GM19099 (cell line): ENCODE results near the gene LHFPL4.

ENCODE experiments used
- POLR2A ChIP-seq: IDR thresholded peaks from 3 replicates; pipeline ENCODE4 v1.6.1; 2011; ENCODE audit warnings: low read depth; ENCODE audit not compliant: insufficient read length; ENCODE audit errors: extremely low read depth

Gene LHFPL4

DNA sequence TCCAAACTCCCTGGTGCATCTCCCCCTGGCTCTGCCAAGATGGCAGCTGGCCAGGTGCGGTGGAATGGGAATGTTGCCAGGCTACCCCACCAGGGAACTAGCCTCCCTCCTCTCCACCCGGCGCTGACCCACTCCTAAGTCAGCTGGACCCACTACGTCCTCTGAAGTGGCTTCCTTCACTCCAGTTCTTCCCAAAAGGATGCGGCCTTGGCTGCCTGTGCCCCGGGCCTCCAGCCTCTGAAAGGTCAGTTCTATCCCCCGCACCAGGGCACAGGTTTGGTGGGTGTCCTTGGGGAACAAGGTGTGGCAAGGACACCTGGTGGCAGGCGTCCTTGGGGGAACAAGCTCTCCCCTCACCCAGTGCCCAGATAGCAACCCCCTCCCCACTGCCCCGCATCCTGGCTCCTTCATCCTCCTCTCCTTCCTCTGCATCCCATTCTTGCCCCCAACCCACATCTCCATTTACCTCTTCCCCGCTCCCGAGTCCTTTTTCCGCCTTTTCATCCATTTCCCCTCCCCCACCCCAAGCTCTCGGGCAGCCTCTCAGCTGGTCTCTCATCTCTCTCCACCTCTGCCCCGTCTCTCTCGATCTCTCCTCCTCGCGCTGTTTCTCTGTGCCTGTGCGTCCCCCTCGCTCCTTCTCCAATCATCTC lies 54.0 kb downstream of the LHFPL4 start:
- TF ChIP-seq POLR2A: no peak

- no peak for TF ChIP-seq POLR2A
Observed at GRCh38 chr3:9498781-9499180, 54.8 kb downstream of the LHFPL4 start.

DNA sequence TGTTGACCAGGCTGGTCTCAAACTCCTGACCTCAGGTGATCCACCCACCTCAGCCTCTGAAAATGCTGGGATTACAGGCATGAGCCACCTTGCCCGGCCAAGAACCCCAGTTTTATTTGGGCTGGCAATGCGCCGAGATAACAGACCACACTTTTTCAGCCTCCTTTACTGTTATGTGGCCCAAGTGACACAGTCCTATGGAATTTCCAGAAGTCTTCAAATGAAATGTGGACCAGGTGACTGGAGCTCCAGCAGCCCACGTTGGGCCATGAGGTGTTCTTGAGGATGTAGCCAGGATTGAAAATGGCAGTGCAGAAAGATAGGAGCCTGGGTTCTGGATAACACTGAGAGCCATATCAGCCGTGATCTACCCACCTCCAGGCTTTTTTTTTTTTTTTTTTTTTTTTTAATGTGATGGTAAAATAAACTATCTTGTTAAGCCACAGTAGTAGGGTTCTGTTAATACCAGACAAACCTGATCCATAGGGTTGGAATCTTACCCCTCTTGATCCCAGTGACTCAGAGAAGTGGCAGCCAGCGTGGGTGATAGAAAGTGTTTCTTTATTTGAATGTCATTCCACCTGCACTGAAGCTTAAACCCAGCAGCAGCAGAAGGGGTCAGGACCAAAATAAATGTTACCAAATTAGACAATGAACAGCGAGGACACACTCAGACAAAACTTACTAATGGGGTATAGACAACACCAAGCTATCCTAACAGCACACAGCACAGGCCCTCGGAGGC lies 55.6 kb downstream of the LHFPL4 start:
- no peak for TF ChIP-seq POLR2A

- TF ChIP-seq POLR2A: no peak
Observed at GRCh38 chr3:9496893-9497292, 56.7 kb downstream of the LHFPL4 start.

- TF ChIP-seq POLR2A: no peak
Observed at GRCh38 chr3:9491506-9491905, 62.1 kb downstream of the LHFPL4 start.

DNA sequence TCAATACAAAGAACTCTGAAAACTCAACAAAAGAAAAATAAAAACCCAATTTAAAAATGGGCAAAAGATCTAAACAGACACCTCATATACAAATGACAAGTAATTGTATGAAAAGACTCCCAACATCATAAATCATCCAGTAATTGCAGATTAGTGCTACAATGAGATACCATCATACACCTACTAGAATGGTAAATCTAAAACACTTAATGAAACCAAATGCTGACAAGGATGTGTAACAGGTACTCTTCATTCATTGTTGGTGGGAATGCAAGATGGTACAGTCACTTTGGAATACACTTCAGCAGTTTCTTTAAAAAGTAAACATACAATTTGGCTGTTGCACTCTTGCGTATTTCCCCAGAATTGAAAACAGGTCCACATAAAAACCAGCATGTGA lies 68.4 kb downstream of the LHFPL4 start:
- TF ChIP-seq POLR2A: no peak

GRCh38 chr3:9480265-9480664 lies 73.4 kb downstream of the LHFPL4 start:
- no peak for TF ChIP-seq POLR2A

DNA sequence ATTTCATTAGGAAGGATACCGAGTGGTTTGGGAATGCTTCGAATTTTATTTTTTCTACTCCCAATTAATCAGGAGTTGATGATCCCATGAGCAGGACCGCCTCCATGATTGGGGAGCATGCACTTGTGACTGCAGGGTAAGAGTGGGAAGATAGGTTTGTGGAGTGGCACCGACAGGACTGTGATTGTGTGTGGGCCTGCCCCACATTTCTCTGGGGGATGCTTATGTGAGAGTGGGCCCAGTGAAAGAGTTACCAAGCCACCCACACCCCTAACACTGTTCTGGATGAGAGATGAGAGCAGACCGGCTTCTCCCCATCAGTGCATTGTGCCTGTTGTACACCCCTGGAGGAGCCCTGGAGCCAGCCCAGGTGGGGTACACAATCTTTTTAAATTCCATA lies 76.7 kb downstream of the LHFPL4 start:
- TF ChIP-seq POLR2A: no peak

GRCh38 chr3:9474482-9474881 lies 79.1 kb downstream of the LHFPL4 start:
- no peak for TF ChIP-seq POLR2A

GRCh38 chr3:9473496-9474065 lies 80.0 kb downstream of the LHFPL4 start:
- no peak for TF ChIP-seq POLR2A

DNA sequence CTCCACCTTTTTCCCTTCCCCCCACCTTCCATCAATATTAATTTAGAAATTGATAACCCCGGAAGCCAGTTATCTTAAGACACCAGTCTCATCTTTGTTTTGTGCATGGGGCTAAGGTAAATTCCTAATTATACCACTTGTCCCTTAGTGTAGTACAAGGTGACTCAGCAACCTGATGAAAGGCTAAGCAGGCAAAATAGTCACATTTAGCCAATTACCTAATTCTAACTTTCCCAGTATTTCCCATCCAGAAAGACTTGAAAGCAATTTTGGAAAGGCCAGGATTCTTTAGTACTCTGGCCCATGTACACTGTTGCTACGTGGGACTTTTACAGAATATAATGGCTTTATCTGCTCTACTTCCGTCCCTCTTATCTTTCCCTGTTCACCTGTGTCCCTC lies 83.6 kb downstream of the LHFPL4 start:
- no peak for TF ChIP-seq POLR2A

DNA sequence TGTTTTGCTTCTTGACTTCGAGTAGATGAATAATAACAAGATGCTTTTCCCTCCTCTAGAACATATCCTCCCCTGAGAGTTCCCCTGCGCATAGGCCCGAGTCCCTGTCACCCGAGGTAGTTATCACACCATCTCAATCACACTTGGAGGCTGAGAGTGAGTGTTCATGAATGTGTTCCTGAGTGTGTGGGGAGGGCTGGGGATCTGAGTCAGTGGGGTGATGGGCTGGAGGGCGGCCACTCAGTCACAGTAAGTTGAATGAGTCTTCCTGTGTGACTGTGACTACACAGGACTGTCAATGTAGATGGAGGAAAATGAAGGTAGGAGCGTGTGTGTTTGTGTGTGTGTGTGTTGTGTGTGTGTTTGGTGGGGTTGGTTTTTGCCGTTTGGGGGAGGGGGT lies 85.2 kb downstream of the LHFPL4 start:
- TF ChIP-seq POLR2A: no peak

- no peak for TF ChIP-seq POLR2A
Observed at GRCh38 chr3:9467451-9467850, 86.2 kb downstream of the LHFPL4 start.

DNA sequence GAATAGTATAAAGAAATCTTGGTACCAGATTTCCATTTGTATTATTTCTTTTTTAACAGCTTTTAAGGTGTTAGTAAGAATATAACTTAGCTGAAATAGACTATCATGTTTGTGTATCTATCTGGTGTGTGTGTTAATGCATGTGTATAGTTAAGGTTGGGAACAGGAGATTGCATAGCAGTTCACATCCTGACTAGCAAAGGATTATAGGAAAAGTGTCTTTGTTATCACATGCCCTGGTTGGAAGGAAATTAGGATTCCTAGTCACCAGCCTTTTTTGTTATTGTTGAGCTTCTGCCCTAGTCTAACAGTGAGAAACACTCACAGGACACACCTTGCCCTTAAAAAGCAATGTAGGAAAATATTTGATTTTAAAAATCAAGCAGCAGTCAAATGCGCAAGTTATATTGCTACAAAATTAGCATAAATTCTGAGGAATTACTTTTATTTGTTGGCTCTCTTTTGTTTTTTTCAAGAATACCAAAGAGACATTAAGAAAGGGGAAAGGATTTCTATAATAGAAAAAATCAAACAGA lies 98.0 kb downstream of the LHFPL4 start:
- TF ChIP-seq POLR2A: no peak

GRCh38 chr3:9452417-9452816 lies 101.2 kb downstream of the LHFPL4 start:
- no peak for TF ChIP-seq POLR2A

GRCh38 chr3:9450991-9451390 lies 102.6 kb downstream of the LHFPL4 start:
- no peak for TF ChIP-seq POLR2A
